Suprapubic skin (tissue), 3 donors: ENCODE measurements around the gene NKAP.

ENCODE experiments used
- CTCF ChIP-seq, 2 donors: fragments of 200-600 bp in 1 of 2; fragments of 450-650 bp in 1 of 2; sonication (generic) in 1 of 2; IDR thresholded peaks; one replicate each; pipeline ENCODE4 v1.5.1; 2016 to 2019; ENCODE audit warnings: antibody characterized with exemption in 2 of 2, mild to moderate bottlenecking in 1 of 2, moderate library complexity in 1 of 2
- POLR2A ChIP-seq, 2 donors: fragments of 450-650 bp; IDR thresholded peaks; one replicate each; pipeline ENCODE4 v1.6.1; 2017; ENCODE audit warnings: antibody characterized with exemption in 2 of 2, mild to moderate bottlenecking in 2 of 2, moderate library complexity in 2 of 2

GRCh38 chrX:119880552-119881437, 62.8 kb downstream of the NKAP start:
- TF ChIP-seq CTCF (IDR thresholded peaks at IDR 0.05) (peak in 1 of 2 donors; percentile 53), POLR2A (IDR thresholded peaks at IDR 0.05) (no peak)
